Measurements from ENCODE around the gene ZFC3H1.

- TF ChIP-seq CTCF (IDR thresholded peaks at IDR 0.05) (no peak), POLR2A (IDR thresholded peaks at IDR 0.05) (no peak)
Measured at GRCh38 chr12:71626098-71626497, 37.5 kb downstream of the ZFC3H1 start.

All from breast epithelium (tissue), 3 donors.